GM21528 (cell line): ENCODE data around the gene CYP26B1.
"Not testable (repeated sequence)": the region's sequence is repeated elsewhere in the genome, so short reads cannot be mapped to it uniquely, and the experiment has no call there.

Source experiments
- ATAC-seq: cut with Tn5 transposase; IDR thresholded peaks from one replicate; pipeline ENCODE4 v1.9.1; 2021; ENCODE audit warnings: mild to moderate bottlenecking, moderate library complexity; ENCODE audit not compliant: unreplicated experiment, low FRiP score

Gene CYP26B1

GRCh38 chr2:72089028-72089427 is 58.6 kb downstream of the CYP26B1 start:
- no peak for ATAC-seq

GRCh38 chr2:72086871-72087633 is 60.6 kb downstream of the CYP26B1 start:
- not testable (repeated sequence) for ATAC-seq

GRCh38 chr2:72085513-72085912 is 62.1 kb downstream of the CYP26B1 start:
- no peak for ATAC-seq

GRCh38 chr2:72085036-72085435 is 62.6 kb downstream of the CYP26B1 start:
- ATAC-seq, result no peak

GRCh38 chr2:72084584-72084976 is 63.1 kb downstream of the CYP26B1 start:
- ATAC-seq, result no peak

GRCh38 chr2:72083751-72084583 is 63.7 kb downstream of the CYP26B1 start:
- ATAC-seq, result no peak

- ATAC-seq, result no peak
Observed at GRCh38 chr2:72082887-72083286, 64.8 kb downstream of the CYP26B1 start.

- ATAC-seq, result no peak
Observed at GRCh38 chr2:72082021-72082601, 65.6 kb downstream of the CYP26B1 start.

- no peak for ATAC-seq
Observed at GRCh38 chr2:72081451-72081850, 66.2 kb downstream of the CYP26B1 start.

GRCh38 chr2:72080286-72081145 is 67.1 kb downstream of the CYP26B1 start:
- ATAC-seq, result no peak
